ENCODE measurements around the gene GALK2. TPM values are rescaled to one million over a fixed set of nuclear protein-coding genes. Genes with fewer than 3 reads are reported as not detected.

GALK2 gene
- total RNA-seq, result 10 to 100 TPM; 22.5 to 35.4 (median 29.4) TPM
- long read RNA-seq, full-length matches to known transcripts, result 7 of 11 reads
- long read RNA-seq, partial matches to known transcripts, result 1 of 11 reads
- long read RNA-seq, other reads (novel, unspliced or antisense), result 3 of 11 reads

- Histone ChIP-seq H3K27me3 (no peaks in the 10 kb centered on the region), H3K4me1 (peaks cover 0 to 12% (median 4%) of the 10 kb centered on the region in 4 donors), H3K4me3 (peak within 1 kb of the TSS; percentile 51 to 63 (median 60)), H3K9me3 (no peaks in the 10 kb centered on the region), H3K36me3 (no peaks in the 10 kb centered on the region), H3K27ac (peak within 1 kb of the TSS; percentile 66 to 86 (median 80))
- intact Hi-C loops (cut with DNase I), result no loop called here
- no peak for TF ChIP-seq CTCF (IDR thresholded peaks at IDR 0.05)
- TF ChIP-seq POLR2A (IDR thresholded peaks at IDR 0.05), result peak; percentile 63
- DNase-seq, result peak; percentile 90 to 93 (median 92)
- 6% methylated on average over 23 of the region's 30 CpGs for WGBS (ENCODE audit: insufficient coverage, low coverage, low lambda C conversion rate, missing lambda C conversion rate)
- peak; percentile 99 to 100 (median 100) for ATAC-seq
These were observed at the start of gene GALK2 for GRCh38 chr15:49169880-49170597. Gene GALK2, plus strand, starts transcription at chr15:49170247. Its CDS starts 76 bp downstream, at chr15:49170323.

GRCh38 chr15:49120832-49121231, 49.2 kb upstream of the GALK2 start:
- Histone ChIP-seq H3K9me3 (no peaks in the 10 kb centered on the region), H3K27ac (no peak overlapping the region), H3K36me3 (no peaks in the 10 kb centered on the region), H3K4me3 (no peak overlapping the region), H3K27me3 (no peaks in the 10 kb centered on the region), H3K4me1 (no peaks in the 10 kb centered on the region)
- WGBS (ENCODE audit: insufficient coverage, low coverage, low lambda C conversion rate, missing lambda C conversion rate), result 76% methylated on average over 3 of the region's 4 CpGs
- DNase-seq (no peak), ATAC-seq (no peak)
- no peak for TF ChIP-seq CTCF (IDR thresholded peaks at IDR 0.05)
- TF ChIP-seq POLR2A (IDR thresholded peaks at IDR 0.05), result no peak
- intact Hi-C loops (cut with DNase I), result no loop called here

GRCh38 chr15:49121901-49122300, 48.1 kb upstream of the GALK2 start:
- WGBS (ENCODE audit: insufficient coverage, low coverage, low lambda C conversion rate, missing lambda C conversion rate), result 100% methylated on average over 1 of the region's 1 CpG
- intact Hi-C loops (cut with DNase I), result no loop called here
- H3K4me1 ChIP-seq, result no peaks in the 10 kb centered on the region
- no peak overlapping the region for H3K27ac ChIP-seq
- TF ChIP-seq POLR2A (IDR thresholded peaks at IDR 0.05), result no peak
- no peak for TF ChIP-seq CTCF (IDR thresholded peaks at IDR 0.05)
- no peak overlapping the region for H3K4me3 ChIP-seq
- H3K9me3 ChIP-seq, result no peaks in the 10 kb centered on the region
- DNase-seq, result no peak
- H3K27me3 ChIP-seq, result no peaks in the 10 kb centered on the region
- no peak for ATAC-seq
- H3K36me3 ChIP-seq, result peaks cover 0 to 8% (median 1%) of the 10 kb centered on the region in 4 donors

- no peaks in the 10 kb centered on the region for H3K27me3 ChIP-seq
- no peak overlapping the region for H3K4me3 ChIP-seq
- no peaks in the 10 kb centered on the region for H3K4me1 ChIP-seq
- ATAC-seq (no peak), DNase-seq (no peak)
- H3K27ac ChIP-seq, result no peak overlapping the region
- H3K9me3 ChIP-seq, result no peaks in the 10 kb centered on the region
- H3K36me3 ChIP-seq, result peaks cover 0 to 10% (median 4%) of the 10 kb centered on the region in 4 donors
- intact Hi-C loops (cut with DNase I), result no loop called here
- WGBS (ENCODE audit: insufficient coverage, low coverage, low lambda C conversion rate, missing lambda C conversion rate), result 70% methylated on average over 1 of the region's 1 CpG
- TF ChIP-seq POLR2A (IDR thresholded peaks at IDR 0.05) (no peak), CTCF (IDR thresholded peaks at IDR 0.05) (no peak)
These were observed 47.4 kb upstream of the GALK2 start for GRCh38 chr15:49122541-49123062.

Data from right lobe of liver (tissue), 6 donors.